ENCODE measurements around the gene TMEM217. TPM values are rescaled to one million over a fixed set of nuclear protein-coding genes. Genes with fewer than 3 reads are reported as not detected.
A peak's percentile ranks its signal among the peaks of the same experiment; 100 is the strongest.

TMEM217 gene
- polyA plus RNA-seq, 3 donors: 1.4 to 1.6 (median 1.5) TPM

- DNase-seq: peak; percentile 99
Observed at GRCh38 chr6:37169496-37170272, 88.3 kb downstream of the TMEM217 start, which contains the start of gene PIM1. TSS of gene PIM1 (plus strand) at chr6:37170152. CDS start at chr6:37170576, 424 bp downstream.

GRCh38 chr6:37168811-37169495, 89.0 kb downstream of the TMEM217 start:
- peak; percentile 67 for DNase-seq

GRCh38 chr6:37168163-37168758, 89.7 kb downstream of the TMEM217 start:
- DNase-seq: no peak

- DNase-seq: no peak
Observed at GRCh38 chr6:37162740-37163139, 95.2 kb downstream of the TMEM217 start.

Other genes with a start within 250 kb of the TMEM217 start
- gene PIM1, start 88.0 kb downstream of the TMEM217 start, polyA plus RNA-seq (ENCODE audit: insufficient read length in 3 of 3): 10 to 100 TPM; 22.2 to 24.0 (median 23.7) TPM
- 10 to 100 TPM; 14.4 to 15.6 (median 14.6) TPM for gene TBC1D22B, start 372 bp downstream of the TMEM217 start, polyA plus RNA-seq (ENCODE audit: insufficient read length in 3 of 3)
- 10 to 100 TPM; 26.6 to 31.2 (median 27.7) TPM for gene RNF8, start 95.8 kb upstream of the TMEM217 start, polyA plus RNA-seq (ENCODE audit: insufficient read length in 3 of 3)
- 10 to 100 TPM; 44.0 to 53.5 (median 52.5) TPM for gene CMTR1, start 175.1 kb upstream of the TMEM217 start, polyA plus RNA-seq (ENCODE audit: insufficient read length in 3 of 3)
- gene CCDC167, start 241.7 kb upstream of the TMEM217 start, polyA plus RNA-seq (ENCODE audit: insufficient read length in 3 of 3): 10 to 100 TPM; 23.4 to 31.2 (median 29.6) TPM